ENCODE measurements around the gene GRID1. TPM values are rescaled to one million over a fixed set of nuclear protein-coding genes. Genes with fewer than 3 reads are reported as not detected.

GRID1 gene
- total RNA-seq, 1 experiment from 2014 or later: not detected

GRCh38 chr10:85826377-85826776 is 540.2 kb downstream of the GRID1 start:
- POLR2A ChIA-PET (ENCODE audit: unreplicated experiment): no interaction called here

GRCh38 chr10:85811405-85811804 is 555.2 kb downstream of the GRID1 start:
- Histone ChIP-seq H3K27ac (no peak overlapping the region), H2AFZ (no peak overlapping the region), H3K27me3 (ENCODE audit: insufficient read depth, low read depth) (no peaks in the 10 kb centered on the region), H3K4me1 (replicated peaks; ENCODE audit: insufficient read depth) (no peaks in the 10 kb centered on the region), H4K20me1 (ENCODE audit: insufficient read depth) (no peaks in the 10 kb centered on the region), H3K4me3 (no peak overlapping the region), H3K9me3 (ENCODE audit: insufficient read depth, low read depth) (no peaks in the 10 kb centered on the region), H3K36me3 (ENCODE audit: low read depth) (no peaks in the 10 kb centered on the region), H3K79me2 (ENCODE audit: low read depth) (no peaks in the 10 kb centered on the region), H3F3A (ENCODE audit: insufficient read depth, low read depth) (no peaks in the 10 kb centered on the region), H3K4me2 (no peak overlapping the region), H3K9me2 (ENCODE audit: insufficient read depth) (no peaks in the 10 kb centered on the region)
- DNase-seq: no peak
- no peak for TF ChIP-seq EZH2 (IDR thresholded peaks at IDR 0.05; ENCODE audit: low read depth)
- TF ChIP-seq CTCF (conservative IDR thresholded peaks at IDR 0.05): no peak
- no TSS peak for BruUV-seq (replicated peaks)
- POLR2A ChIA-PET (ENCODE audit: unreplicated experiment): no interaction called here
- CTCF ChIA-PET: no interaction called here
- intact Hi-C loops (cut with micrococcal nuclease; ENCODE audit: unreplicated experiment): no loop called here

More at GRCh38 chr10:85826377-85826776, 540.2 kb downstream of the GRID1 start:
- H3K4me1 ChIP-seq (replicated peaks; ENCODE audit: insufficient read depth): no peaks in the 10 kb centered on the region
- H3K27me3 ChIP-seq (ENCODE audit: insufficient read depth, low read depth): no peaks in the 10 kb centered on the region
- TF ChIP-seq EZH2 (IDR thresholded peaks at IDR 0.05; ENCODE audit: low read depth) (no peak), CTCF (conservative IDR thresholded peaks at IDR 0.05) (no peak)
- H3K4me3 ChIP-seq: no peak overlapping the region
- DNase-seq: no peak
- H3F3A ChIP-seq (ENCODE audit: insufficient read depth, low read depth): no peaks in the 10 kb centered on the region
- H3K36me3 ChIP-seq (ENCODE audit: low read depth): no peaks in the 10 kb centered on the region
- H3K79me2 ChIP-seq (ENCODE audit: low read depth): no peaks in the 10 kb centered on the region
- no peak overlapping the region for H3K27ac ChIP-seq
- no peak overlapping the region for H3K4me2 ChIP-seq
- no peak overlapping the region for H2AFZ ChIP-seq
- H3K9me3 ChIP-seq (ENCODE audit: insufficient read depth, low read depth): no peaks in the 10 kb centered on the region
- CTCF ChIA-PET: no interaction called here
- intact Hi-C loops (cut with micrococcal nuclease; ENCODE audit: unreplicated experiment): no loop called here
- no TSS peak for BruUV-seq (replicated peaks)
- H3K9me2 ChIP-seq (ENCODE audit: insufficient read depth): no peaks in the 10 kb centered on the region
- no peaks in the 10 kb centered on the region for H4K20me1 ChIP-seq (ENCODE audit: insufficient read depth)

GRCh38 chr10:85810674-85811073 is 555.9 kb downstream of the GRID1 start:
- Histone ChIP-seq H3K9me2 (ENCODE audit: insufficient read depth) (no peaks in the 10 kb centered on the region), H3K27ac (no peak overlapping the region), H3K9me3 (ENCODE audit: insufficient read depth, low read depth) (no peaks in the 10 kb centered on the region), H4K20me1 (ENCODE audit: insufficient read depth) (no peaks in the 10 kb centered on the region), H3K36me3 (ENCODE audit: low read depth) (no peaks in the 10 kb centered on the region), H3K27me3 (ENCODE audit: insufficient read depth, low read depth) (no peaks in the 10 kb centered on the region), H3K79me2 (ENCODE audit: low read depth) (no peaks in the 10 kb centered on the region), H2AFZ (no peak overlapping the region), H3F3A (ENCODE audit: insufficient read depth, low read depth) (no peaks in the 10 kb centered on the region), H3K4me3 (no peak overlapping the region), H3K4me2 (no peak overlapping the region), H3K4me1 (replicated peaks; ENCODE audit: insufficient read depth) (no peaks in the 10 kb centered on the region)
- ChIA-PET POLR2A (ENCODE audit: unreplicated experiment) (no interaction called here), CTCF (no interaction called here)
- no TSS peak for BruUV-seq (replicated peaks)
- TF ChIP-seq CTCF (conservative IDR thresholded peaks at IDR 0.05) (no peak), EZH2 (IDR thresholded peaks at IDR 0.05; ENCODE audit: low read depth) (no peak)
- DNase-seq: no peak
- intact Hi-C loops (cut with micrococcal nuclease; ENCODE audit: unreplicated experiment): no loop called here
